Measurements from ENCODE around the gene SLC39A11. TPM values are rescaled to one million over a fixed set of nuclear protein-coding genes. Genes with fewer than 3 reads are reported as not detected.

Gene SLC39A11
- polyA plus RNA-seq, 1 donor from 2014 or later, result 8.0 TPM

DNA sequence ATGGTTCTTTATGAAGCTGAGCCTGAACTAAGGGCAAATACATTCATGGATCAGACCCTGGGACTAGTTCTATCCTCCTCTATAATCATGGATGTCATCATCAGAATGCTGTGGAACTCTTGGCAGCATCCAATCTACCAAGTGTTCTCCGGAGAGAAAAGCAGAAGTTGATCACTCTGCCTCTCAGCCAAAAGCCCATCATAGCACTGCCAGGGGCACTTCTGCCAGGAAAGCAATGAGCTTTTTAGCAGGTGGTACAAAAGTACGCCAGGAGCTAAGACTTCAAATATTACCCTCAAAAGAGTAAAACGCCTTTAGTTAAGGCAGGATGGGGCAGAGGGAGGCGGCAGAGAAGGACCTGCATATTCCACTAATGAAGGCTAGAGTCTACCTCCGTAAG, 279.0 kb downstream of the SLC39A11 start:
- no peak overlapping the region for H3K4me2 ChIP-seq (ENCODE audit: low read length)
- no peak overlapping the region for H3K9ac ChIP-seq (ENCODE audit: low read length)
- H3K4me3 ChIP-seq (ENCODE audit: low read length), result no peak overlapping the region
- H2AFZ ChIP-seq (ENCODE audit: low read depth, low read length), result no peak overlapping the region
- TF ChIP-seq SMC3 (conservative IDR thresholded peaks at IDR 0.05; ENCODE audit: poor library complexity), result no peak
- H3K79me2 ChIP-seq (replicated peaks; ENCODE audit: insufficient read depth, low read length), result no peaks in the 10 kb centered on the region
- H3K27me3 ChIP-seq (ENCODE audit: insufficient read depth, low read depth, low read length), result no peaks in the 10 kb centered on the region
- no peaks in the 10 kb centered on the region for H3F3A ChIP-seq (ENCODE audit: insufficient read depth, low read length, poor library complexity, severe bottlenecking)
- H3K36me3 ChIP-seq (ENCODE audit: insufficient read depth, low read length), result no peaks in the 10 kb centered on the region
- no peaks in the 10 kb centered on the region for H3K9me3 ChIP-seq (ENCODE audit: low read length)
- no peak overlapping the region for H3K27ac ChIP-seq (ENCODE audit: low read length)
- no peaks in the 10 kb centered on the region for H4K20me1 ChIP-seq (ENCODE audit: insufficient read depth)
- H3K9me2 ChIP-seq (ENCODE audit: insufficient read depth, low read length), result no peaks in the 10 kb centered on the region

DNA sequence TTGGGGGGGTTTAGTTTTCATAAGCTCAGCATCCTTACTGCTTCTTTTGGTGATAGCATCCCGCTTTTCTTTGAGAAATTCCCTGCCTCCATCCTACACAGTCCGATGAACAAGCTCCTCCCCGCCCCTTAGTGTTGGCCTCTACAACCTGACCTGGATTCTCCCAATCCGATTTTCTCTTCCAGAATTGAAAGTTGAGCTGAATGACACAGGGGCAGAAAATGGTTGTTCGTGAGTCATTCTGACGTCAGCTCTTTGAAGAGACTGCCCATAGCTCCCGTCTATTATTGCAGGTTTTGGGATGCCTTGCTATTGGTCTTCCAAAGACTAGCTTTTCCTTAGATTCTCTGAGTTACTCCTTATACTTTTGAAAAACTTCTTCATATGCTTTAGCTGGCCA, 279.7 kb downstream of the SLC39A11 start:
- no peaks in the 10 kb centered on the region for H4K20me1 ChIP-seq (ENCODE audit: insufficient read depth)
- no peak overlapping the region for H3K9ac ChIP-seq (ENCODE audit: low read length)
- H3K9me2 ChIP-seq (ENCODE audit: insufficient read depth, low read length), result no peaks in the 10 kb centered on the region
- H3F3A ChIP-seq (ENCODE audit: insufficient read depth, low read length, poor library complexity, severe bottlenecking), result no peaks in the 10 kb centered on the region
- no peak overlapping the region for H3K4me2 ChIP-seq (ENCODE audit: low read length)
- no peaks in the 10 kb centered on the region for H3K27me3 ChIP-seq (ENCODE audit: insufficient read depth, low read depth, low read length)
- H3K36me3 ChIP-seq (ENCODE audit: insufficient read depth, low read length), result no peaks in the 10 kb centered on the region
- H3K9me3 ChIP-seq (ENCODE audit: low read length), result no peaks in the 10 kb centered on the region
- H3K27ac ChIP-seq (ENCODE audit: low read length), result no peak overlapping the region
- no peaks in the 10 kb centered on the region for H3K79me2 ChIP-seq (replicated peaks; ENCODE audit: insufficient read depth, low read length)
- H3K4me3 ChIP-seq (ENCODE audit: low read length), result no peak overlapping the region
- no peak overlapping the region for H2AFZ ChIP-seq (ENCODE audit: low read depth, low read length)
- TF ChIP-seq, protein P1, sequence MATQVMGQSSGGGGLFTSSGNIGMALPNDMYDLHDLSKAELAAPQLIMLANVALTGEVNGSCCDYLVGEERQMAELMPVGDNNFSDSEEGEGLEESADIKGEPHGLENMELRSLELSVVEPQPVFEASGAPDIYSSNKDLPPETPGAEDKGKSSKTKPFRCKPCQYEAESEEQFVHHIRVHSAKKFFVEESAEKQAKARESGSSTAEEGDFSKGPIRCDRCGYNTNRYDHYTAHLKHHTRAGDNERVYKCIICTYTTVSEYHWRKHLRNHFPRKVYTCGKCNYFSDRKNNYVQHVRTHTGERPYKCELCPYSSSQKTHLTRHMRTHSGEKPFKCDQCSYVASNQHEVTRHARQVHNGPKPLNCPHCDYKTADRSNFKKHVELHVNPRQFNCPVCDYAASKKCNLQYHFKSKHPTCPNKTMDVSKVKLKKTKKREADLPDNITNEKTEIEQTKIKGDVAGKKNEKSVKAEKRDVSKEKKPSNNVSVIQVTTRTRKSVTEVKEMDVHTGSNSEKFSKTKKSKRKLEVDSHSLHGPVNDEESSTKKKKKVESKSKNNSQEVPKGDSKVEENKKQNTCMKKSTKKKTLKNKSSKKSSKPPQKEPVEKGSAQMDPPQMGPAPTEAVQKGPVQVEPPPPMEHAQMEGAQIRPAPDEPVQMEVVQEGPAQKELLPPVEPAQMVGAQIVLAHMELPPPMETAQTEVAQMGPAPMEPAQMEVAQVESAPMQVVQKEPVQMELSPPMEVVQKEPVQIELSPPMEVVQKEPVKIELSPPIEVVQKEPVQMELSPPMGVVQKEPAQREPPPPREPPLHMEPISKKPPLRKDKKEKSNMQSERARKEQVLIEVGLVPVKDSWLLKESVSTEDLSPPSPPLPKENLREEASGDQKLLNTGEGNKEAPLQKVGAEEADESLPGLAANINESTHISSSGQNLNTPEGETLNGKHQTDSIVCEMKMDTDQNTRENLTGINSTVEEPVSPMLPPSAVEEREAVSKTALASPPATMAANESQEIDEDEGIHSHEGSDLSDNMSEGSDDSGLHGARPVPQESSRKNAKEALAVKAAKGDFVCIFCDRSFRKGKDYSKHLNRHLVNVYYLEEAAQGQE (IDR thresholded peaks at IDR 0.05; ENCODE audit: borderline replicate concordance), result no peak
- TF ChIP-seq MXI1 (conservative IDR thresholded peaks at IDR 0.05; ENCODE audit: poor library complexity, severe bottlenecking) (no peak), EZH2 (IDR thresholded peaks at IDR 0.05; ENCODE audit: borderline replicate concordance, insufficient read depth, low read length, poor library complexity, severe bottlenecking) (no peak), POLR2AphosphoS5 (IDR thresholded peaks at IDR 0.05) (no peak), TAF1 (IDR thresholded peaks at IDR 0.05; ENCODE audit: low read depth) (no peak), RAD21 (conservative IDR thresholded peaks at IDR 0.05) (no peak), SMC3 (conservative IDR thresholded peaks at IDR 0.05; ENCODE audit: poor library complexity) (no peak), EP300 (conservative IDR thresholded peaks at IDR 0.05; ENCODE audit: poor library complexity, severe bottlenecking) (no peak)
- TF ChIP-seq, protein P2, sequence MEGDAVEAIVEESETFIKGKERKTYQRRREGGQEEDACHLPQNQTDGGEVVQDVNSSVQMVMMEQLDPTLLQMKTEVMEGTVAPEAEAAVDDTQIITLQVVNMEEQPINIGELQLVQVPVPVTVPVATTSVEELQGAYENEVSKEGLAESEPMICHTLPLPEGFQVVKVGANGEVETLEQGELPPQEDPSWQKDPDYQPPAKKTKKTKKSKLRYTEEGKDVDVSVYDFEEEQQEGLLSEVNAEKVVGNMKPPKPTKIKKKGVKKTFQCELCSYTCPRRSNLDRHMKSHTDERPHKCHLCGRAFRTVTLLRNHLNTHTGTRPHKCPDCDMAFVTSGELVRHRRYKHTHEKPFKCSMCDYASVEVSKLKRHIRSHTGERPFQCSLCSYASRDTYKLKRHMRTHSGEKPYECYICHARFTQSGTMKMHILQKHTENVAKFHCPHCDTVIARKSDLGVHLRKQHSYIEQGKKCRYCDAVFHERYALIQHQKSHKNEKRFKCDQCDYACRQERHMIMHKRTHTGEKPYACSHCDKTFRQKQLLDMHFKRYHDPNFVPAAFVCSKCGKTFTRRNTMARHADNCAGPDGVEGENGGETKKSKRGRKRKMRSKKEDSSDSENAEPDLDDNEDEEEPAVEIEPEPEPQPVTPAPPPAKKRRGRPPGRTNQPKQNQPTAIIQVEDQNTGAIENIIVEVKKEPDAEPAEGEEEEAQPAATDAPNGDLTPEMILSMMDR (IDR thresholded peaks at IDR 0.05; ENCODE audit: poor library complexity, severe bottlenecking), result no peak
